HG02642 (cell line): ENCODE results near the gene DNAH12.

ENCODE experiments used
- ATAC-seq: cut with Tn5 transposase; IDR thresholded peaks from one replicate; pipeline ENCODE4 v1.9.1; 2021; ENCODE audit warnings: mild to moderate bottlenecking; ENCODE audit not compliant: unreplicated experiment, poor library complexity

Gene DNAH12

GRCh38 chr3:57261119-57261518, 283.0 kb downstream of the DNAH12 start:
- ATAC-seq = no peak

GRCh38 chr3:57257678-57258077, 286.5 kb downstream of the DNAH12 start:
- no peak for ATAC-seq

- ATAC-seq = no peak
Measured at GRCh38 chr3:57256844-57257243, 287.3 kb downstream of the DNAH12 start.

- ATAC-seq = no peak
Measured at GRCh38 chr3:57252404-57252803, 291.7 kb downstream of the DNAH12 start.

GRCh38 chr3:57244946-57245345, 299.2 kb downstream of the DNAH12 start:
- ATAC-seq = no peak
